Liver (tissue), 9 donors: ENCODE measurements around the gene SULT6B1. TPM values are rescaled to one million over a fixed set of nuclear protein-coding genes. Genes with fewer than 3 reads are reported as not detected.

Source experiments
- DNase-seq: peaks from one replicate; pipeline ENCODE4 v3.0.0-alpha.2; 2017; ENCODE audit warnings: low spot score
- H3K27ac ChIP-seq, 2 donors: one replicate each; pipeline ENCODE4 v1.7.0; 2013; ENCODE audit warnings: inconsistent platforms in 2 of 2, low read length in 2 of 2, control low read depth in 1 of 2, low read depth in 1 of 2, mild to moderate bottlenecking in 1 of 2
- H3K27me3 ChIP-seq, 4 donors: one replicate each; pipeline versions ENCODE4 v1.6.1 to v1.7.0; 2013; ENCODE audit warnings: low read length in 3 of 4, inconsistent platforms in 1 of 4, mild to moderate bottlenecking in 1 of 4, moderate library complexity in 1 of 4; ENCODE audit not compliant: control insufficient read depth in 4 of 4, insufficient read depth in 4 of 4
- H3K36me3 ChIP-seq, 4 donors: one replicate each; pipeline versions ENCODE4 v1.6.1 to v1.7.0; 2013; ENCODE audit warnings: low read length in 3 of 4, mild to moderate bottlenecking in 3 of 4, low read depth in 1 of 4, moderate library complexity in 1 of 4; ENCODE audit not compliant: control insufficient read depth in 4 of 4, insufficient read depth in 3 of 4
- H3K4me1 ChIP-seq, 4 donors: one replicate each; pipeline versions ENCODE4 v1.6.1 to v1.7.0; 2013; ENCODE audit warnings: low read length in 3 of 4, mild to moderate bottlenecking in 3 of 4, moderate library complexity in 1 of 4; ENCODE audit not compliant: control insufficient read depth in 4 of 4, insufficient read depth in 4 of 4
- H3K4me3 ChIP-seq, 3 donors: one replicate each; pipeline versions ENCODE4 v1.6.1 to v1.7.0; 2013; ENCODE audit warnings: low read length in 3 of 3, control low read depth in 1 of 3, low read depth in 1 of 3, mild to moderate bottlenecking in 1 of 3
- H3K9ac ChIP-seq, 2 donors: one replicate each; pipeline ENCODE4 v1.7.0; 2013; ENCODE audit warnings: low read length in 2 of 2, mild to moderate bottlenecking in 2 of 2, moderate library complexity in 2 of 2, control low read depth in 1 of 2, low read depth in 1 of 2
- H3K9me3 ChIP-seq, 4 donors: one replicate each; pipeline versions ENCODE4 v1.6.1 to v1.7.0; 2013; ENCODE audit warnings: low read length in 3 of 4; ENCODE audit not compliant: control insufficient read depth in 4 of 4
- EGR1 ChIP-seq, 2 donors: IDR thresholded peaks; 2 replicates each; pipeline ENCODE4 v1.6.1; 2016 to 2018; ENCODE audit warnings: antibody characterized with exemption in 2 of 2, low read depth in 2 of 2
- FOXA1 ChIP-seq: IDR thresholded peaks from 2 replicates; pipeline ENCODE4 v1.6.1; 2016; ENCODE audit warnings: antibody characterized with exemption
- FOXA2 ChIP-seq: IDR thresholded peaks from 2 replicates; pipeline ENCODE4 v1.6.1; 2016; ENCODE audit warnings: antibody characterized with exemption
- GABPA ChIP-seq, 2 donors: IDR thresholded peaks in 1 of 2; conservative IDR thresholded peaks in 1 of 2; 2 replicates each; pipeline ENCODE4 v1.6.1; 2016; ENCODE audit warnings: antibody characterized with exemption in 2 of 2, mild to moderate bottlenecking in 1 of 2, moderate library complexity in 1 of 2
- HNF4A ChIP-seq, 2 donors: conservative IDR thresholded peaks; 2 replicates each; pipeline ENCODE4 v1.6.1; 2016; ENCODE audit warnings: antibody characterized with exemption in 2 of 2, mild to moderate bottlenecking in 2 of 2
- HNF4G ChIP-seq: IDR thresholded peaks from 2 replicates; pipeline ENCODE4 v1.6.1; 2016; ENCODE audit warnings: antibody characterized with exemption
- JUND ChIP-seq, 2 donors: IDR thresholded peaks; 2 replicates each; pipeline ENCODE4 v1.6.1; 2016; ENCODE audit warnings: antibody characterized with exemption in 2 of 2
- NR2F2 ChIP-seq: IDR thresholded peaks from 2 replicates; pipeline ENCODE4 v1.6.1; 2016; ENCODE audit warnings: antibody characterized with exemption
- RAD21 ChIP-seq, 2 donors: IDR thresholded peaks; 2 replicates each; pipeline ENCODE4 v1.6.1; 2016; ENCODE audit warnings: antibody characterized with exemption in 2 of 2, mild to moderate bottlenecking in 2 of 2
- RXRA ChIP-seq, 2 donors: IDR thresholded peaks; 2 replicates each; pipeline ENCODE4 v1.6.1; 2017 to 2018; ENCODE audit warnings: antibody characterized with exemption in 2 of 2, mild to moderate bottlenecking in 1 of 2
- SP1 ChIP-seq: IDR thresholded peaks from 2 replicates; pipeline ENCODE4 v1.6.1; 2018; ENCODE audit warnings: antibody characterized with exemption, mild to moderate bottlenecking
- TAF1 ChIP-seq: conservative IDR thresholded peaks from 2 replicates; pipeline ENCODE4 v1.6.1; 2016; ENCODE audit warnings: antibody characterized with exemption, mild to moderate bottlenecking
- YY1 ChIP-seq: IDR thresholded peaks from 2 replicates; pipeline ENCODE4 v1.6.1; 2016; ENCODE audit warnings: antibody characterized with exemption, mild to moderate bottlenecking
- WGBS: extraction: QIAGEN DNeasy Blood & Tissue Kit; methylation state at CpG from one replicate; pipeline ENCODE4 v1.1.7; 2013; 5-methylcytosine and 5-hydroxymethylcytosine counted together
- polyA plus RNA-seq, 2 donors: library from polyadenylated mRNA; stranded (reverse) in 1 of 2; unstranded in 1 of 2; fragments of 200-250 nt in 1 of 2; fragments of >200 nt in 1 of 2; fragmentation: Nextera tagmentation in 1 of 2; extraction: Ambion mirVana in 1 of 2; gene quantifications; one replicate each; pipeline versions ENCODE4 v1.2.1 to v1.2.3, GENCODE V29; 2013 to 2015
- total RNA-seq, 2 donors: library from RNA; depleted of rRNA; stranded (reverse); fragments of >200 nt; gene quantifications; one replicate each; pipeline ENCODE4 v1.2.3, GENCODE V29; 2014
- TF ChIP-seq, protein P1 (sequence below): IDR thresholded peaks from 2 replicates; pipeline ENCODE4 v1.6.1; 2016; ENCODE audit warnings: antibody characterized with exemption, mild to moderate bottlenecking
- TF ChIP-seq, protein P2 (sequence below): fragments of 150-350 bp; IDR thresholded peaks from 2 replicates; pipeline ENCODE4 v1.5.1; 2017; ENCODE audit warnings: improper control_type of control experiment, low read depth, low read length; ENCODE audit not compliant: missing input control
- TF ChIP-seq, protein P3 (sequence below): IDR thresholded peaks from 2 replicates; pipeline ENCODE4 v1.6.1; 2016; ENCODE audit warnings: antibody characterized with exemption
- TF ChIP-seq, protein P4 (sequence below): IDR thresholded peaks from 2 replicates; pipeline ENCODE4 v1.6.1; 2016; ENCODE audit warnings: antibody characterized with exemption
- TF ChIP-seq, protein P5 (sequence below): IDR thresholded peaks from 2 replicates; pipeline ENCODE4 v1.6.1; 2016; ENCODE audit warnings: antibody characterized with exemption
- donor health status: healthy.
- donor health status: healthy.
- donor health status: healthy.
- donor health status: healthy.
- donor health status: healthy.

Gene SULT6B1
- total and polyA plus RNA-seq, 4 donors = not detected

DNA sequence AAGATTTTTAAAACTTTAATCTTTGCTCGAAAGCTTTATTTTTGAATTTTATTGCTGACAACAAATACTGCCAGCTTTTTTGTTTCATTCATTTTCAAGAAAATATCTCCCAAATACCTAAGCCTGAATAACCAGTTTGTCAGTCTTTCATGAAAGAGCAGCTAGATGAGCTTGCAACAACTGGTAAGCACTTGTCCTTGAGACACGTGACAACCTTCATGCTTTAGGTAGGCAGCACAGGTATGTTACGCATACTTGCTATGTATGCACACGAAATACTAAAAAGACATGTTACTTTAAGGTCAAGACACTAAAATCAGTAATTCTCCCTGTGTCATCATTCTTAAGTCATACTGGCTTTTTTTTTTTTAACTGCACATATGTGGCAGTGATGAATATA lies 30.6 kb upstream of the SULT6B1 start (continued):
- TF ChIP-seq, protein P1, sequence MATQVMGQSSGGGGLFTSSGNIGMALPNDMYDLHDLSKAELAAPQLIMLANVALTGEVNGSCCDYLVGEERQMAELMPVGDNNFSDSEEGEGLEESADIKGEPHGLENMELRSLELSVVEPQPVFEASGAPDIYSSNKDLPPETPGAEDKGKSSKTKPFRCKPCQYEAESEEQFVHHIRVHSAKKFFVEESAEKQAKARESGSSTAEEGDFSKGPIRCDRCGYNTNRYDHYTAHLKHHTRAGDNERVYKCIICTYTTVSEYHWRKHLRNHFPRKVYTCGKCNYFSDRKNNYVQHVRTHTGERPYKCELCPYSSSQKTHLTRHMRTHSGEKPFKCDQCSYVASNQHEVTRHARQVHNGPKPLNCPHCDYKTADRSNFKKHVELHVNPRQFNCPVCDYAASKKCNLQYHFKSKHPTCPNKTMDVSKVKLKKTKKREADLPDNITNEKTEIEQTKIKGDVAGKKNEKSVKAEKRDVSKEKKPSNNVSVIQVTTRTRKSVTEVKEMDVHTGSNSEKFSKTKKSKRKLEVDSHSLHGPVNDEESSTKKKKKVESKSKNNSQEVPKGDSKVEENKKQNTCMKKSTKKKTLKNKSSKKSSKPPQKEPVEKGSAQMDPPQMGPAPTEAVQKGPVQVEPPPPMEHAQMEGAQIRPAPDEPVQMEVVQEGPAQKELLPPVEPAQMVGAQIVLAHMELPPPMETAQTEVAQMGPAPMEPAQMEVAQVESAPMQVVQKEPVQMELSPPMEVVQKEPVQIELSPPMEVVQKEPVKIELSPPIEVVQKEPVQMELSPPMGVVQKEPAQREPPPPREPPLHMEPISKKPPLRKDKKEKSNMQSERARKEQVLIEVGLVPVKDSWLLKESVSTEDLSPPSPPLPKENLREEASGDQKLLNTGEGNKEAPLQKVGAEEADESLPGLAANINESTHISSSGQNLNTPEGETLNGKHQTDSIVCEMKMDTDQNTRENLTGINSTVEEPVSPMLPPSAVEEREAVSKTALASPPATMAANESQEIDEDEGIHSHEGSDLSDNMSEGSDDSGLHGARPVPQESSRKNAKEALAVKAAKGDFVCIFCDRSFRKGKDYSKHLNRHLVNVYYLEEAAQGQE = no peak

DNA sequence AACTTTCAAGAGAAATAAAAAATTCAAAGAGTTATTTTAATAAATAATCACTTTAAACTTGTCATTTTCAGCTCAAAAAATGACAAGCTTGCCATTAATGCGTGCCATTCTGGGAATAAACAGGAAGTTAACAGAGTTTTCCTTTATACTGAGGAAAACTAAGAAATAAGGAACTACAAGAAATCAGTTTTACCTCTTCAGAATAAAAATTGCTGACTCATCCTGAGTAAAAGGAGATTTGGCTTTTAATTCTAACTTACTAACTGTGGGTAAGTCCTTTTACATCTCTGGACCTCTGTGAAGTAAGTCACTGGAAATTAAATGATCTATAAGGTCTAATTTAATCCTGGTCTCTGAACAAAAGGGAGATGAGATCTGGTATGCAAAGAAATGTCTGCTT lies 26.8 kb upstream of the SULT6B1 start:
- Histone ChIP-seq H3K9ac (no peak overlapping the region), H3K9me3 (no peaks in the 10 kb centered on the region), H3K4me3 (no peak overlapping the region), H3K27me3 (no peaks in the 10 kb centered on the region), H3K4me1 (no peaks in the 10 kb centered on the region), H3K36me3 (peaks cover 4 to 56% (median 50%) of the 10 kb centered on the region in 4 donors), H3K27ac (no peak overlapping the region)
- WGBS = 88% methylated on average over 1 of the region's 1 CpG
- DNase-seq = no peak
- TF ChIP-seq RAD21 (IDR thresholded peaks at IDR 0.05) (no peak), EGR1 (IDR thresholded peaks at IDR 0.05; ENCODE audit: low read depth in 2 of 2) (no peak), NR2F2 (no peak)
- TF ChIP-seq, protein P2, sequence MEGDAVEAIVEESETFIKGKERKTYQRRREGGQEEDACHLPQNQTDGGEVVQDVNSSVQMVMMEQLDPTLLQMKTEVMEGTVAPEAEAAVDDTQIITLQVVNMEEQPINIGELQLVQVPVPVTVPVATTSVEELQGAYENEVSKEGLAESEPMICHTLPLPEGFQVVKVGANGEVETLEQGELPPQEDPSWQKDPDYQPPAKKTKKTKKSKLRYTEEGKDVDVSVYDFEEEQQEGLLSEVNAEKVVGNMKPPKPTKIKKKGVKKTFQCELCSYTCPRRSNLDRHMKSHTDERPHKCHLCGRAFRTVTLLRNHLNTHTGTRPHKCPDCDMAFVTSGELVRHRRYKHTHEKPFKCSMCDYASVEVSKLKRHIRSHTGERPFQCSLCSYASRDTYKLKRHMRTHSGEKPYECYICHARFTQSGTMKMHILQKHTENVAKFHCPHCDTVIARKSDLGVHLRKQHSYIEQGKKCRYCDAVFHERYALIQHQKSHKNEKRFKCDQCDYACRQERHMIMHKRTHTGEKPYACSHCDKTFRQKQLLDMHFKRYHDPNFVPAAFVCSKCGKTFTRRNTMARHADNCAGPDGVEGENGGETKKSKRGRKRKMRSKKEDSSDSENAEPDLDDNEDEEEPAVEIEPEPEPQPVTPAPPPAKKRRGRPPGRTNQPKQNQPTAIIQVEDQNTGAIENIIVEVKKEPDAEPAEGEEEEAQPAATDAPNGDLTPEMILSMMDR = no peak

DNA sequence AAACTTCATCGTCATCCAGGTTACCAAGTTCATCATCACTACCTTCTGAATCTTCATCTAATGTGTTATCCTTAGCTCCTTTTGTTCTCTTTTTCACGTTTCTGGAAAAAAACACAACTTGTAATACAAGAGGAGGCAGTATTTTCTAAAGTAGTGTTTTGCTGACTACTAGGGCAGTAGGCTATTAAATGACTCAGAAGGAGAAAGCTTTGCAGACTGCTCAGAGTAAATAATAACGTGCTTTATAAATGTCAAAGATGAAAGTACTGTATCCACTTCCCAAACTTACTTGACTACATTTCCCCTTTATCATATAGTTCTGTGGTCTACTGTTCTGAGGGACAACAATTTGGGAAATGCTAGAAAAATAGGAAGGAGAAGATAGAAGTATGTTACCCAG lies 23.5 kb upstream of the SULT6B1 start:
- Histone ChIP-seq H3K4me3 (no peak overlapping the region), H3K4me1 (no peaks in the 10 kb centered on the region), H3K9me3 (peaks cover 2 to 10% (median 4%) of the 10 kb centered on the region in 4 donors), H3K36me3 (peaks cover 2 to 81% (median 61%) of the 10 kb centered on the region in 4 donors), H3K27ac (no peak overlapping the region), H3K27me3 (no peaks in the 10 kb centered on the region), H3K9ac (no peak overlapping the region)
- DNase-seq = no peak
- 89% methylated on average over 3 of the region's 3 CpGs for WGBS
- TF ChIP-seq HNF4A (conservative IDR thresholded peaks at IDR 0.05) (no peak), RAD21 (IDR thresholded peaks at IDR 0.05) (no peak), YY1 (no peak), SP1 (no peak), RXRA (IDR thresholded peaks at IDR 0.05) (no peak), JUND (IDR thresholded peaks at IDR 0.05) (no peak), FOXA1 (no peak), TAF1 (no peak), NR2F2 (no peak), GABPA (IDR thresholded peaks at IDR 0.05 in 1 of 2, conservative IDR thresholded peaks at IDR 0.05 in 1 of 2) (no peak), EGR1 (IDR thresholded peaks at IDR 0.05; ENCODE audit: low read depth in 2 of 2) (no peak), FOXA2 (no peak), HNF4G (no peak)
- TF ChIP-seq, protein P3, sequence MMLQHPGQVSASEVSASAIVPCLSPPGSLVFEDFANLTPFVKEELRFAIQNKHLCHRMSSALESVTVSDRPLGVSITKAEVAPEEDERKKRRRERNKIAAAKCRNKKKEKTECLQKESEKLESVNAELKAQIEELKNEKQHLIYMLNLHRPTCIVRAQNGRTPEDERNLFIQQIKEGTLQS = no peak
- TF ChIP-seq, protein P1 = no peak
- TF ChIP-seq, protein P4, sequence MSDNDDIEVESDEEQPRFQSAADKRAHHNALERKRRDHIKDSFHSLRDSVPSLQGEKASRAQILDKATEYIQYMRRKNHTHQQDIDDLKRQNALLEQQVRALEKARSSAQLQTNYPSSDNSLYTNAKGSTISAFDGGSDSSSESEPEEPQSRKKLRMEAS = no peak
- TF ChIP-seq, protein P5, sequence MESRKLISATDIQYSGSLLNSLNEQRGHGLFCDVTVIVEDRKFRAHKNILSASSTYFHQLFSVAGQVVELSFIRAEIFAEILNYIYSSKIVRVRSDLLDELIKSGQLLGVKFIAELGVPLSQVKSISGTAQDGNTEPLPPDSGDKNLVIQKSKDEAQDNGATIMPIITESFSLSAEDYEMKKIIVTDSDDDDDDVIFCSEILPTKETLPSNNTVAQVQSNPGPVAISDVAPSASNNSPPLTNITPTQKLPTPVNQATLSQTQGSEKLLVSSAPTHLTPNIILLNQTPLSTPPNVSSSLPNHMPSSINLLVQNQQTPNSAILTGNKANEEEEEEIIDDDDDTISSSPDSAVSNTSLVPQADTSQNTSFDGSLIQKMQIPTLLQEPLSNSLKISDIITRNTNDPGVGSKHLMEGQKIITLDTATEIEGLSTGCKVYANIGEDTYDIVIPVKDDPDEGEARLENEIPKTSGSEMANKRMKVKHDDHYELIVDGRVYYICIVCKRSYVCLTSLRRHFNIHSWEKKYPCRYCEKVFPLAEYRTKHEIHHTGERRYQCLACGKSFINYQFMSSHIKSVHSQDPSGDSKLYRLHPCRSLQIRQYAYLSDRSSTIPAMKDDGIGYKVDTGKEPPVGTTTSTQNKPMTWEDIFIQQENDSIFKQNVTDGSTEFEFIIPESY = no peak
